HL-60 (cell line): ENCODE results near the gene LUM.

ENCODE experiments used
- CTCF ChIP-seq: IDR thresholded peaks from one replicate; pipeline ENCODE4 v1.5.1; 2011; ENCODE audit warnings: low read length, control low read depth, inconsistent platforms; ENCODE audit not compliant: insufficient read depth
- GABPA ChIP-seq: IDR thresholded peaks from 2 replicates; pipeline ENCODE4 v1.6.1; 2012; ENCODE audit warnings: low read depth
- POLR2AphosphoS5 ChIP-seq: IDR thresholded peaks from 2 replicates; pipeline ENCODE4 v1.6.1; 2012; ENCODE audit warnings: low read depth
- REST ChIP-seq: IDR thresholded peaks from 2 replicates; pipeline ENCODE4 v1.6.1; 2012; ENCODE audit warnings: low read depth; ENCODE audit not compliant: insufficient replicate concordance

- TF ChIP-seq CTCF = no peak
- TF ChIP-seq REST = no peak
- TF ChIP-seq POLR2AphosphoS5 = no peak
- no peak for TF ChIP-seq GABPA
These were observed 8.2 kb downstream of the LUM start for GRCh38 chr12:91103101-91103500.
